ENCODE data around the gene NOTCH1.
"Not testable (repeated sequence)": the region's sequence is repeated elsewhere in the genome, so short reads cannot be mapped to it uniquely, and the experiment has no call there.

The NOTCH1 gene

DNA sequence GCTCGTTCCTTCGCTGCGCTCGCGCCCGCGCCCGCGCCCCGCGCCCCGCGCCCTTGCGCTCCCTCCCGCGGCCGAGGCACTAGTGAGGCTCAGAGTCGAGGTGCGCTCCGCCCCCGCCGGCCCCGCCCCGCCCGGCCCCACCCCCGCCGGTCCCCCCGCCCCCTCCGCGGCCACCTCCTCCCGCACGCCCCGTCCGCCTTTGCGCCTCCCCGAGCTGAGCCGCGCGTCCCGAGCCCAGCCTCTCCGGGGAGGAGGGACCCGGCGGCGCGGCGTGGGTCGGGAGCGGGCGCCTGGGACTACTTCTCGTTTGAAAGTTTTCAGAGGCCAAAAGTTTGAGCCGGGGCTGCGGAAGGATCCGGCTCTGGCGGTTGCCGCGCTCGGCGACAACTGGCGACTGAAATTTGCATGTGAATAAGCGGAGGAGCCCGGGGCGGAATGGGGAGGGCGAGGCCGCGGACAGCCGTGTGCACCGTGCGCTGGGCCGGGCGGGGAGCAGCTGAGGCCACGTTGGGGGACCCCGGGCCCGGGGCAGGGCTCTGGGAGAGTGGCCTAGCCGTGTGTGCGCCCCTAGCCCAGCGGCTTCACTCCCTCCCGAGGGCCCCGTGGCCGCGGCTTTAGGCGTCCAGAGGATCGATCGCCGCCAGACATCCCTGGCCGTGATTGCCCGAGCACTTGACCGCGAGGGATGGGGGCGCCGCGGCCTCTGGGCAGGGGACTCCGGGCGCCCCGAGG lies at the start of gene NOTCH1:
NOTCH1 (minus strand) TSS at position 84 of the 732 bp plus-strand sequence. CDS start 262 bp downstream, outside the sequence.
- peak; percentile 85 for DNase-seq

DNA sequence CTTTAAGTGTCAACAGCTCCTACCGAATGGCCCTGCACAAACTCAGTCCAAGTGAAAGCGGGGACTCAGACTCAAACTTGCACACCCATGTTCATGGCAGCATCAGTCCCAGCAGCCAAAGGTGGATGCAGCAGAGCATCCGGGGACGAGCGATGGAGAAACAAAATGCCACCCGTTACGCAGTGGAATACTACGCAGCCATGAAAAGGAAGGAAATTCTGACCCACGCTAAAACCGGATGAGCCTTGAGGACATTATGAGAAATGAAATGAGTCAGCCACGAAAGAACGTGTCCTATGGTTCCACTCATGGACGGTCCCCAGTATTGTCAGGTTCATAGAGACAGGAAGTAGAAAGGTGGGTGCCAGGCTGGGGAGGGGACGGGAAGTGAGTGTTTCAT lies 48.6 kb upstream of the NOTCH1 start:
- DNase-seq: no peak

DNA sequence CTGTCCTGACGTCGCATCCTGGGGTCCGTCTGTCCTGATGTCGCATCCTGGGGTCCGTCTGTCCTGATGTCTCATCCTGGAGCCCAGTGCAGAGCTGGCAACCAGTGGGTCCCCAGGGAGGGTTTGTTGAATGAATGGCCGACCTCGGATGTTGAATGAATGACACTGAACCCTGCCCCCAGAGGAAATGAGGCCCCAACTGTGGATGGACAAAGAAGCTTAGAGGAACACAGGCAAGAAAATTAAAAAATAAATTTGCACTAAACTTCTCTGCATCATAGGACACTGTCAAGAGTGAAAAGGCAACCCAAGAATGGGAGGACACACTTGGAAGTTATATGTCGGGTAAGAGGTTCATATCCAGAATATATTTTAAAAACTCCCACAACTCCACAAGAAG lies 47.7 kb upstream of the NOTCH1 start:
- no peak for DNase-seq

DNA sequence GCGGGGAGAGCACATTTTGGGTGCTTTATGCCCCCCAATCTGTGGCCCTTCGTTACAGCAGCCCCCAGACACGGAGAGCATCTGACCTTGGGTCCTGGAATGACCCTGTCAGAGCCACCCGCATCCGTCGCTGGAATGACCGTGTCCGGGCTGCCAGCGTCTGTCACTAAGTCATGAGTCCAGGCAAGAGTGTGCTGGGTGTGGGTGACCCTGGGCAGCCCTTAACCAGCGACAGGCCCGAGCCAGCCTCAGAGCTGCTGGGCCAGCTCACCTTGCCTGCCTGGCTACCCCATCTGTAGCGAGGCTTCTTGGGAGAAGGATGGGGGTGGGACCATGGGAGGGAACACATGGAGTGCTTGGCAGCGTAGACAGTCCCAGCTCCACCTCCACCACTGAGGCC lies 46.8 kb upstream of the NOTCH1 start:
- DNase-seq: no peak

DNA sequence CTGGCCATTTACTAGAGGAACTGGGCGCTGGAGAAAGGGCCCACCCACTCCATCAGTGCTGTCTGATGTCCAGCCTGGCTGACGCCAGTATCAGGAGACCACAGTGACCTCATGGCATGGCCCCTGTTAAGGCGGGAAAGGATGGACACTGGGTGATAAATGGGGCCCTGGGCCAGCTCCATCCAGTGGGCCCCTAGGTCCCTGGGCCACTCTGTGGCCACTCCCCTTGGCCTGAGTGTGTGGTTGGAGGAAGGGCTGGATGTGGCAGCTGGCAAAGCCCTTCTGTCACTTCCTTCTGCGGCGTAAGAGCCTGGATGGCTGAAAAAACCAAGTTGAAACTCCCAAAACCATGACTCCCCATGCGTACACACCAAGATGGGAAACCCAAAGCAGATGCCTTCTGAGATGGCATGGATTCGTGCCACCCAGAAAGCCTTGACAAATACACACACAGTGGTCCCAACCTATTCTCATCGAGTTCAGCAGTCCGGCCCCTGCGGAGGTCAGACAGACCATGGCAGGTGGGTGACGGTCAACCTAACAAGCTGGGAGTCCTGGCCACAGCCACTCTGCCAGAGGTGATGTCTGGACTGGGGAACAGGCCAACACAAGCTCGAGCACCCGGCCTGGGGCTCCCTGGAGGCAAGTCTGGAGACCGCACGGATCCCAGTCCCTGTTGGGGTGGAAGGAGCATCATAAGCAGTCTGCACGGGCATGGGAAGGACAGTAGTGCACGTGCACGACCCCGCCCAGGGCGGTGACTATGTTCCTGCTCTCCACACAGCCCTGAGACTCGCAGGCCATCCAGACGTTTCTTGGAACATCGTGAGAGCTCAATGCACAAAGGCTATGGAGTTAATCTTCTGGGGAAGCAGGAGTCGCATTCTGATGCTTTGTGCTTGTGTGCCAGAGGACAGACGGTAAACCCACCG lies 45.2 kb upstream of the NOTCH1 start:
- DNase-seq: no peak

DNA sequence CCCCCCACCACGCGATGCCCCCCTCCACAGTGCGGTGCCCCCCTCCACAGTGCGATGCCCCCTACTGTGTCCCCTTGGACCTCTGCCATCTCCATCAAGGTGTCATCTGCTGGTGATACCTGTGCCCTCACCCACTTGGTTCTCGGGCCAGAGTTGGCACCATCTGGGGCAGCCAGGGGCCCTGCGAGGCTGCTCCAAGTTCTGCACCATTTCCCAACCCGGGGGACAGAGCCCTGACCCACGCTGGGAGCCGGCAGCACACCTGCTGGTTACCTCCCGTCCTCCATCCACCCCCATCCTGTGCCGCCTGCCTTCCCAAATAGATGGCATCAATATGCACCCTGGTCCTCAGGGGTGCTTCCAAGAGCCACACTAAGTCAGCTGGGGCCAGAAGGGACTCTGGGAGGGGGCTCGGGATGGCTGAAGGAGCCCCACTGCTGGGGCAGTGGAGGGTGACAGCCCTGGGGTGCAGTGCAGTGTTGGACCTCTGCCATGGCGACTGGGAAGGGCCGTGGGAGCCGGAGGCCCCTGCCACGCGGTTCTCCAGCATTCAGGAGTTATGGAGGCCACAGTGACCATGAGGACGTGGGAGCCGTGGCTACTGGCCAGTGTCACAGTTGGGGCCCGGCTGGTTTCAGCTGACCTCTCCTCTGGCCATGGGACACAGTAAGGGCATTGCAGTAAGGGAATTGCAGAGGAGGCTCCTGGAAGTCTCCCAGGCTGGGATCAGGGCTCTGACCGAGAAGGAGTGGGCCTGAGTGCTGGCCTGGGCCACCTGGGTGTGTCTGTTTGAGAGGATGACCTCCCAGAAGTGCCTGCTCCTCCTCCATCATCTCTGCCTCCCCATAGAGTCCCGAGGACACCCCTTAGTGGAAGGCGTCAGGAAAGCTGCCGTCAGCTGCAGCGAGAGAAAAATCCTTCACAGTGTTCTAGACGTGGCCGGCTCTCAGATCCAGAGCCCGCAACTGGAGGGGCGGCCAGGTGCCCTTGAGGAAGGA lies 44.2 kb upstream of the NOTCH1 start:
- DNase-seq: no peak

DNA sequence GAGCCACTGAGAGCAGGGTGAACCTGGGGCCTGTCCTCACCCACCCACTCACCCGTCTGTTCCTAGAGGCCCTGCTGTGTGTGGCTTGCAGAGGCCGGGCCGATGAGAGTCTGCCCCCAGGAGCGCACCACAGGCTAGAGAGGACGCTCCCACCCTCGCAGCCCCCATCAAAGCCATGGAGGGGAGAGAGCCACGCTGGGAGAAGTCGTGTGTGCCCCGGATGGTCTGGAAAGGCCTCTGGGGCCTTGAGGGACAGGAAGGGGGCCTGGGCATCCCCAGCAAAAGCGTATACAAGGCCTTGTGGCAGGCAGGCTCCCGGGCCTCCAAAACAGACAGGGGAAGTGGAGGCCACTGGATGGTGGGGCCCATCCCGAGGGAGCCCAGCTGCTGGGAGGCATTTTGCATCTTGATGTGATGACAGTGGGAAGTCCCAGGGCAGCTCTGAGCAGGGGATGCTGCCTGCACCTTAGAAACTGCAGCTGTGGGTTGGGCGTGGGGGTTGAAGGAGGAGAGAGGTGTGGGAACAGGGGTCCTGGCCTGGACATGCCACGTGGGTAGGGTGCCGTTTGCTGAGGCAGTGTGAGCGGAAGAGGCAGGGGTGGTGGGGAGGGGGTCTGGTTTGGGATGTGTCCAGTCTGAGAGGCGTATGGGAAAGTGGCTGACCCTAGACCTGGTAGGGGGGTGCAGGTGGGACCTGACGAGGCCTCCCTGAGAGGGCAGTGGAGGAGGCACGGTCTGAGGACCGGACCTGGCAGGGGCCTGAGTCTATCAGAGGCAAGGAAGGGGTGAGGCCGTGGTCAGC lies 43.0 kb upstream of the NOTCH1 start:
- DNase-seq: no peak

DNA sequence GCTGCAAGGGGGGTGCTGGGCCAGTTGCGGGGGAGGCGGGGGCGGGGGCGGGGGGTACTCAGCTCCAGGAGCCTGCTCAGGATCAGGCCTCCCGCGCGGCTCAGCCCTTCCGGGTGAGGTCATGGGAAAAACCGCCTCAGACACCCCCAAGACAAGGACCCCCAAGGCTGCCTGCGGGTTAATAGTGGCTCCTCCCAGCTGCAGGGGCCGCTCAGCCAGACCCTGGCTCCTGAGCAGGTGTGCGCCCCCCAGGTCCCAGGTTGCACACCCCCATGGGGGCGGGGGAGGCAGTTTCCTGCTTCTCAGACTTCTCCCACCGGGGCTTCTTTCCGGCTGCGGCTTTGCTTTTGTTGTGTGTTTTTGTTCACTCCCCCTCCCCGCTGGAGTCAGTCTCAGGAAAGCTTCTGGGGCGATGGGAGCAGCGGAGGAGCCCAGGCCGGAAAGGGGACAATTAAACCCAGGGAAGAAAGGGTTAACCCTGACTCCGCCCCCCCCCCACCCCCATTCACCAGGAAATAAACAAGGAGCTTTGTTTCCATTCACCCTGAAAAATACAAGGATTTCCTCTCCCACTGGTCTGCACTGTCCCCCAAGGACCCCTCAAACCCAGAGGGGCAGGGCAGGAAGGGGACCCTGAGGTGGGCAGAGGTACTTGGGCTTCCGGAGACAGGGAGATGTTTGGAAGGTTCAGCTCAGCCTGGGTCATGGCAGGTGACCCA lies 42.3 kb upstream of the NOTCH1 start:
- no peak for DNase-seq

DNA sequence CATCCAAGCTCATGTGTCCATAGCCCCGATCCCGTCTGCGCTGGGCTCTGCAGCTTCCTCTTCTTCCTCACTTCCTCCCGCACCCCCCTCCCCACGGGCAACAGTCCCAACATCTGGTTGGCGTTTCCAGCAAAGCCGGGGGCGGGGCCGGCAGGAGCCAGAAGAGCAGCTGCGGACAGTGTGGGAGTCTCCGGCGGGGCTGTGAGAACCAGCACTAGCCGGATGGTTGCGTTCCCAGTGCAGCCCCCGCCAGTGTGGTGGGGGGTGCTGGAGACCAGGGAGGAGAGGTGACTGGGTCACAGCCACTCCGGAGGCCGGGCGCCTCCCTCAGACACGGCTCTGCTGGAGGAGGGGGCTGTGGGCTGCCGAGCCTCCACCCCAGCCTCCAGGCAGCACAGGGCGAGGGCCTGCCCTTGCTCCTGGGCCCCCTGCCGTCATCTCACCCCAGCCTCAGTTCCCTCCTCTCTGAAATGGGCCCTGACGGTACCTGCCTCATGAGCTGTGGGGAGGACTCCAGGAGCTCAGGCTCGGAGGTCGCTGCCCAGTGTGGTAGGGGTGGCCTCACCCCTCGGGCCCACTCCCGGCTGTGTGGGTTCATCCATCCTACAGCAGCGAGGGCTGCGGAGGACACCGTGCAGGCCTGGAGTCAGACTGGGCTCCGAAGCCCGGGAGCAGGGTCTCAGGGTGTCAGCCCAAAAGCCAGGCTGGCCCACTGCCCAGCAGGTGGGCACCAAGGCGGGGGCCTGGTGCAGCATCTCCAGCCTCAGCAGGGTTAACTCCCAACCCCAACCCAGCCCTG lies 41.5 kb upstream of the NOTCH1 start:
- DNase-seq: no peak

DNA sequence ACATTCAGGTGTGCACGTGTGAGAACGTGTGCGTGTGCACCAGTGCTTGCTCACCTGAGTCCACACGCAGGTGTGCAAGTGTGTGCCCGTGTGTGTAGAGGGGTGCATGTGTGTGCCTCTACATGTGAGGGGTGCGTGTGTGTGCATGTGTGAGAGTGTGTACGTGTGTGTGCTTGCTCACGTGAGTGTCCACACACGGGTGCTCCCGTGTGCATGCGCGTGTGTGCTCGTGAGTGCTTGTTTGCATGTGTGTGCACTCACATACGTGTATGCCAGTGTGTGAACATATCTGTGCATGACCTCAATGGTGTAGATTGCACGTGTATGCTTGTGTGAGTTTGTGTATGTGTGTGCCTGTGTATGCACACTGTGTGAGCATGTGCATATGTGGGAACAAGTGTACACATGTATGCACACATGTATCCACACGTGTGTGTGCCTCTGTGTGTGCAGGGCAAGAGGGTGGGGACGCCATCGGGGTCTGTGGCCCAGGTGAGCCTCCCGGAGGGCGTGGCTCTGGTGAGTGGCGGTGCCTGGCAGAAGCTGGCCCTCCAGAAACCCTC lies 40.6 kb upstream of the NOTCH1 start:
- DNase-seq: no peak

DNA sequence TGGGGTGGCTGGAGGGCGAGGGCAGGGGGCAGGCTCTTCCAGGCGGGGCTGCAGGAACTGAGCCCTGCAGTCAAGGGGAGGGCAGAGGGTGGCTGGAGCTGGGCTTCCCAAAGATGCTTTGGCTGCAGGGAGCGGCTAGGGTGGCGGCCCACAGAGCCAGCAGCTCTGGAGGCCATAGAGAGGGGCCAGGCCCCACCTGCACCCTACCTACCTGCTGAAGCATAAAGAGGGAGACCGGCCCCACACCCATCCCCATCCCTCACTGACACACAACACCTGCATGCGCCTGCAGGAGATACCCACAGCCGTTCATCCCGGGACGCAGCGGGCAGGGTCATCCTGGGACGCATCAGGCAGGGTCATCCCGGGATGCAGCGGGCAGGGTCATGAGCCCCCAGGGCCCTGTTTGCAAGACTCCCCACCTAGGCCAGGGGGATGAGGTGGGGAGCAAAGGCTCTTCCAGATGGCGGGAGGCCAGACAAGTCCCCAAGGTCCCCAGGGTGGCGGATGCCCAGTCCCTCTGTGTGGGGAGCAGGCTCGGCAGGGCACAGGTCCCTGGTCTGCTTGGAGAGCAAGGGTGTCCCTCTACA lies 39.8 kb upstream of the NOTCH1 start:
- DNase-seq: no peak

DNA sequence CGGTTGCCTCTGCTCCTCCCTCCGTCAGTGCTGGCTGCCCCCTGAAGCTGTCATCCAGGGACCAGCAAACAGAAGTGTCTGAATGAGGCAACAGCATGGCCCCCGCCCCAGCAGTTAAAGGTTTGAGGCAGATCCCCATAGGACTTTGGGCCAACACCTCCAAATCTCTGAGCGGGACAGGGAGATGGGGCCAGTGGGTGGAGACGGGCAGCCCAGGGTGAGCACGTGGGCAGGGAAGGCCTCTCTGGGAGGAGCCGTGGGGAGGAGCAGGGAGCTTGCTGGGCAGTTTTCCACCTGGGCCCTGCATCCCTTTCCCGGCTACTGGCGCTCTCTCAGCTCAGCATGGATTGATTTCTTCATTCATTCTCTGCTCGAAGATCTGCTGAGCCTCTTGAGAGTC lies 39.1 kb upstream of the NOTCH1 start:
- no peak for DNase-seq

DNA sequence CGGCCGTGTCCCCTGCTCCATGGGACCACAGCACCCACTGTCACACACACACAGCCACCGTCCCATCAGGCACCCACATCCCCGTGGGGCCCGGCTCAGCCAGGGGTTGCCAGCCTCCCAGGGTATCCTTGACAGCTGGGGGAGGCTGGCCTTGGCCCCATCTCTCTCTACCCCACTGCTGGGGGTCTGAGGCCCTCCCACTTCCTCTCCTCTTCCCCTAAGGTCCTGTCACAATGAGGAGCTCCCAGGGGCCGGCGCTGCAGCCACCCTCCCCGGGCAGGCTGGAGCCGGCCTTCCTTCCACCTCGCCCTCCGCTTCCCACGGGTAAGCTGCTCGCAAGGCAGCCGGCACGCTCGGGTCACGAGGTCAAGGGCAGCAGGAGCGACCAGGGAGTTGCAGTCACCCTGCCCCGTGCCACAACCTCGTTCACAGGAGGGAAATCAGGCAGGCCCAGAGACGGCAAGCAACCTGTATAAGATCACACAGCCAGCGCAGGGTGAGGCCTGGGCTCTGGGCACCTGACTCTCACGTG lies 38.6 kb upstream of the NOTCH1 start:
- no peak for DNase-seq

DNA sequence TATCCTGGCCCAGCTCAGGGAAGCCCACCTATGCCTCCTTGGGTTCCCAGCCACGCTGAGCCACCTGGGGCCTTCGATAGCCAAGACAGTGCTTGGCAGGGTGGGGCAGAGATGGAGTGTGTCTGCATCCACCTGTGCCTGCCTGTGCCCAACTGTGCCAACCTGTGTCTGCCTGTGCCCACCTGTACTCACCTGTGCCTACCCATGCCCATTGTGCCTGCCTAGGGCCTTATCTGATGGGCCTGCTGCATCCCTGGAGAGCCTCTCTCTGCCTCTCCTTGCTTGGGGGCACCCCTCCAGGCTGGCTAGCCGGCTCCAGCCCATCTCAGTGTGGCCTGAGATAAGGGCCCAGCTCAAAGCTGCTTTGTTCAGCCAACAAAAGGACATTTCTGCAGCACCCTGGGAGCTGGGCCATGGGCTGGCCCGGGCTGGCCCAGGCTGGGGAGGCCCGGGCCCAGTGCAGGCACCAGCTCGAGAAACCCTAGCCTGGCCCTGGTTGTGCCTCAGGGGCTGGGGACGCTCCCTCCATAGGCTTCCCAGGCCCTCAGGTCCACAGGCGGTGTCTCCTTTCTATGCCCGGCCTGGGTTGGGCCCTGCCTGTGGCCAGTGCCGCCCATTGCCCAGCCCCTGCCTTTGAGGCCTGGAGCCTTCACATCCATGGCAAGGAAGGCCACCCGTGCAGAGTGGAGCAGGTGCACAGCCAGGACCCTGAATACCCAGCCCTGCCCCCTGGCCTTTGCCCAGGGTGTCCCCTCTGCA lies 37.3 kb upstream of the NOTCH1 start:
- DNase-seq: no peak

DNA sequence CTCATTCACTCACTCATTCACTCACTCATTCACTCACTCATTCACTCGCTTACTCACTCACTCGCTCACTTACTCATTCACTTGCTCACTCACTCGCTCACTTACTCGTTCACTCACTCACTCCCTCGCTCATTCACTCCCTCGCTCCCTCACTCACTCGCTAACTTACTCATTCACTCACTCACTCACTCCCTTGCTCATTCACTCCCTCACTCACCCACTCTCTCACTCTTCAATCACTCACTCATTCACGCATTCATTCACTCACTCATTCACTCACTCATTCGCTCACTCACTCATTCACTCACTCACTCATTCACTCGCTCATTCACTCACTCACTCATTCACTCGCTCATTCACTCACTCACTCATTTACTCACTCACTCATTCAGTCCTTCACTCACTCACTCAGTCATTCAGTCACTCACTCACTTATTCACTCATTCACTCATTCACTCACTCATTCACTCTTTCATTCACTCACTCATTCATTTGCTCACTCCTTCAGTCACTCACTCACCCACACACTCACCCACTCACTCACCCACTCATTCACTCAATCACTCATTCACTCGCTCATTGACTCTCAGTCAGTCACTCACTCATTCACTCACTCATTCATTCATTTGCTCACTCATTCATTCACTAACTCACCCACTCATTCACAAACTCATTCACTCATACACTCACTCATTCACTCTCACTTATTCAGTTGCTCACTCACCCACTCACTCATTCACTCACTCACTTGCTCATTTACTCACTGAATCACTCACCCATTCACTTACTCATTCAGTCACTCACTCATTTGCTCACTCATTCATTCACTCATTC lies 36.0 kb upstream of the NOTCH1 start:
- no peak for DNase-seq

DNA sequence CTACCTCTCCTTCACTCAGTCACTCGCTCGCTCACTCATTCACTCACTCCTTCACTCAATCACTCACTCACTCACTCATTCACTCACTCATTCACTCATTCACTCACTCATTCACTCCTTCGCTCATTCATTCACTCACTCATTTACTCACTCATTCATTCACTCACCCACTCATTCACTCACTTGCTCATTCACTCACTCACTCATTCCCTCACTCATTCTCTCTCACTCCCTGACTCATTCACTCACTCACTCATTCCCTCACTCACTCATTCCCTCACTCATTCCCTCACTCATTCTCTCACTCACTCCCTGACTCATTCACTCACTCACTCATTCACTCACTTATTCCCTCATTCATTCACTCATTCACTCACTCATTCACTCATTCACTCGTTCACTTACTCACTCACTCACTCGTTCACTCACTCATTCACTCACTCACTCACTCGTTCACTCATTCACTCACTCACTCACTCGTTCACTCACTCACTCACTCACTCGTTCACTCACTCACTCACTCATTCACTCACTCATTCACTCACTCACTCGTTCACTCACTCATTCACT lies 33.9 kb upstream of the NOTCH1 start:
- not testable (repeated sequence) for DNase-seq

All from activated CD4-positive, alpha-beta T cell treated with anti-CD3 and anti-CD28 coated beads for 1 hour (primary cell).